Suprapubic skin (tissue), 4 donors: Measurements from ENCODE around the gene SMYD4.

Experiments used
- CTCF ChIP-seq, 2 donors: fragments of 200-600 bp in 1 of 2; fragments of 450-650 bp in 1 of 2; sonication (generic) in 1 of 2; IDR thresholded peaks; one replicate each; pipeline ENCODE4 v1.5.1; 2016 to 2019; ENCODE audit warnings: antibody characterized with exemption in 2 of 2, mild to moderate bottlenecking in 1 of 2, moderate library complexity in 1 of 2
- POLR2A ChIP-seq, 2 donors: fragments of 450-650 bp; IDR thresholded peaks; one replicate each; pipeline ENCODE4 v1.6.1; 2017; ENCODE audit warnings: antibody characterized with exemption in 2 of 2, mild to moderate bottlenecking in 2 of 2, moderate library complexity in 2 of 2
- POLR2AphosphoS5 ChIP-seq, 3 donors: sonication (generic); formaldehyde crosslinking; IDR thresholded peaks; one replicate each; pipeline ENCODE4 v1.6.1; 2017; ENCODE audit warnings: antibody characterized with exemption in 3 of 3

GRCh38 chr17:1736348-1737281 is 93.1 kb downstream of the SMYD4 start:
- TF ChIP-seq CTCF (IDR thresholded peaks at IDR 0.05) (no peak), POLR2A (IDR thresholded peaks at IDR 0.05) (no peak), POLR2AphosphoS5 (IDR thresholded peaks at IDR 0.05) (no peak)
